Activated CD8-positive, alpha-beta memory T cell treated with anti-CD3 and anti-CD28 coated beads, Interleukin-2, amount 10 ng/mL, durations not matched to agents 7 days and 5 days (primary cell): Measurements from ENCODE around the gene KRT85. TPM values are rescaled to one million over a fixed set of nuclear protein-coding genes. Genes with fewer than 3 reads are reported as not detected.
"Not testable (repeated sequence)": the region's sequence is repeated elsewhere in the genome, so short reads cannot be mapped to it uniquely, and the experiment has no call there.

ENCODE experiments used
- ATAC-seq: fragments of 150-1000 bp; cut with Tn5 transposase; one replicate; pipeline ENCODE4 v1.10.0; 2021; ENCODE audit warnings: moderate library complexity
- CTCF ChIA-PET: fragments of 350-600 bp; sonication (Branson Sonifier 250); formaldehyde crosslinking; loops from one replicate; lab custom pipeline; 2021; ENCODE audit warnings: antibody characterized with exemption; lab: Charles Lee
- DNase-seq: peaks from one replicate; pipeline ENCODE4 v3.0.0-alpha.2; 2020
- H3K27ac Mint-ChIP-seq: one replicate; pipeline ENCODE4 v1.8.0; 2021; ENCODE audit warnings: mild to moderate bottlenecking, mixed read lengths
- H3K27me3 Mint-ChIP-seq: one replicate; pipeline ENCODE4 v1.8.0; 2021; ENCODE audit warnings: mixed read lengths
- H3K36me3 Mint-ChIP-seq: one replicate; pipeline ENCODE4 v1.8.0; 2021; ENCODE audit warnings: mild to moderate bottlenecking, mixed read lengths
- H3K4me1 Mint-ChIP-seq: one replicate; pipeline ENCODE4 v1.8.0; 2021; ENCODE audit warnings: mixed read lengths
- H3K4me3 Mint-ChIP-seq: one replicate; pipeline ENCODE4 v1.8.0; 2021; ENCODE audit warnings: mild to moderate bottlenecking, moderate library complexity, mixed read lengths
- H3K9me3 Mint-ChIP-seq: one replicate; pipeline ENCODE4 v1.8.0; 2022; ENCODE audit warnings: low read depth, mixed read lengths
- total RNA-seq, 2 experiments: library from RNA; stranded (reverse); gene quantifications; one replicate each; pipeline ENCODE4 v1.2.3, GENCODE V29; 2021

KRT85 gene
- total RNA-seq, 2 experiments from 2014 or later = not detected

GRCh38 chr12:52350021-52350620 lies 17.2 kb downstream of the KRT85 start:
- Mint-ChIP-seq H3K27me3 (peaks cover 48% of the 10 kb centered on the region), H3K4me3 (no peak overlapping the region)
- CTCF ChIA-PET = interaction anchor here (0.9 to 1.1 kb wide), 2 partner anchors 8 to 71 kb away, joined by 3 read pairs; no protein-coding TSS in a partner anchor

GRCh38 chr12:52349196-52349595 lies 18.1 kb downstream of the KRT85 start:
- ATAC-seq (no peak), DNase-seq (no peak)
- no peaks in the 10 kb centered on the region for H3K9me3 Mint-ChIP-seq
- H3K36me3 Mint-ChIP-seq = no peaks in the 10 kb centered on the region
- no peak overlapping the region for H3K4me3 Mint-ChIP-seq
- H3K27ac Mint-ChIP-seq = no peak overlapping the region
- peaks cover 44% of the 10 kb centered on the region for H3K27me3 Mint-ChIP-seq
- peaks cover 25% of the 10 kb centered on the region for H3K4me1 Mint-ChIP-seq
- CTCF ChIA-PET = interaction anchor here (0.9 kb wide), 2 partner anchors 9 to 13 kb away, joined by 3 to 4 read pairs; no protein-coding TSS in a partner anchor

More at GRCh38 chr12:52350021-52350620, 17.2 kb downstream of the KRT85 start:
- DNase-seq (no peak), ATAC-seq (no peak)
- H3K36me3 Mint-ChIP-seq = no peaks in the 10 kb centered on the region
- peaks cover 25% of the 10 kb centered on the region for H3K4me1 Mint-ChIP-seq
- no peaks in the 10 kb centered on the region for H3K9me3 Mint-ChIP-seq
- H3K27ac Mint-ChIP-seq = no peak overlapping the region

GRCh38 chr12:52347551-52348510 lies 19.4 kb downstream of the KRT85 start:
- Mint-ChIP-seq H3K27ac (no peak overlapping the region), H3K4me1 (peaks cover 20% of the 10 kb centered on the region), H3K9me3 (no peaks in the 10 kb centered on the region), H3K27me3 (peaks cover 43% of the 10 kb centered on the region), H3K36me3 (no peaks in the 10 kb centered on the region), H3K4me3 (no peak overlapping the region)
- CTCF ChIA-PET = no interaction called here
- ATAC-seq = no peak
- DNase-seq = no peak

GRCh38 chr12:52347016-52347415 lies 20.3 kb downstream of the KRT85 start:
- Mint-ChIP-seq H3K4me3 (no peak overlapping the region), H3K9me3 (no peaks in the 10 kb centered on the region), H3K27ac (no peak overlapping the region), H3K27me3 (peaks cover 43% of the 10 kb centered on the region), H3K4me1 (peaks cover 13% of the 10 kb centered on the region), H3K36me3 (no peaks in the 10 kb centered on the region)
- DNase-seq (no peak), ATAC-seq (no peak)
- CTCF ChIA-PET = interaction anchor here (1.4 kb wide), 1 partner anchor 12 kb away, joined by 5 read pairs; no protein-coding TSS in a partner anchor

- DNase-seq (no peak), ATAC-seq (no peak)
- Mint-ChIP-seq H3K4me1 (peaks cover 10% of the 10 kb centered on the region), H3K36me3 (no peaks in the 10 kb centered on the region), H3K27ac (no peak overlapping the region), H3K27me3 (peaks cover 44% of the 10 kb centered on the region), H3K9me3 (no peaks in the 10 kb centered on the region), H3K4me3 (no peak overlapping the region)
- CTCF ChIA-PET = interaction anchor here (1.4 kb wide), 1 partner anchor 12 kb away, joined by 5 read pairs; no protein-coding TSS in a partner anchor
Measured at GRCh38 chr12:52346593-52346992, 20.7 kb downstream of the KRT85 start.

GRCh38 chr12:52345041-52345440 lies 22.2 kb downstream of the KRT85 start:
- H3K9me3 Mint-ChIP-seq, H3K36me3 Mint-ChIP-seq, ATAC-seq, H3K4me3 Mint-ChIP-seq, H3K4me1 Mint-ChIP-seq, H3K27ac Mint-ChIP-seq, DNase-seq: not testable (repeated sequence)
- peaks cover 39% of the 10 kb centered on the region for H3K27me3 Mint-ChIP-seq
- CTCF ChIA-PET = interaction anchor here (1.0 to 1.6 kb wide), 3 partner anchors 17 to 533 kb away, joined by 3 to 4 read pairs (median 3); no protein-coding TSS in a partner anchor

- ATAC-seq (no peak), DNase-seq (no peak)
- H3K36me3 Mint-ChIP-seq = no peaks in the 10 kb centered on the region
- no peak overlapping the region for H3K27ac Mint-ChIP-seq
- CTCF ChIA-PET = interaction anchor here (0.6 to 1.6 kb wide), 3 partner anchors 14 to 534 kb away, joined by 3 to 4 read pairs (median 3); no protein-coding TSS in a partner anchor
- H3K9me3 Mint-ChIP-seq = no peaks in the 10 kb centered on the region
- peaks cover under 1% of the 10 kb centered on the region for H3K4me1 Mint-ChIP-seq
- peaks cover 38% of the 10 kb centered on the region for H3K27me3 Mint-ChIP-seq
- no peak overlapping the region for H3K4me3 Mint-ChIP-seq
Measured at GRCh38 chr12:52344111-52344510, 23.2 kb downstream of the KRT85 start.

GRCh38 chr12:52343550-52343949 lies 23.7 kb downstream of the KRT85 start:
- no peaks in the 10 kb centered on the region for H3K4me1 Mint-ChIP-seq
- CTCF ChIA-PET = interaction anchor here (0.6 to 1.6 kb wide), 2 partner anchors 15 to 318 kb away, joined by 3 to 4 read pairs; no protein-coding TSS in a partner anchor
- H3K27ac Mint-ChIP-seq = no peak overlapping the region
- no peaks in the 10 kb centered on the region for H3K9me3 Mint-ChIP-seq
- peaks cover 32% of the 10 kb centered on the region for H3K27me3 Mint-ChIP-seq
- no peak overlapping the region for H3K4me3 Mint-ChIP-seq
- H3K36me3 Mint-ChIP-seq = no peaks in the 10 kb centered on the region
- DNase-seq (no peak), ATAC-seq (no peak)

- CTCF ChIA-PET = no interaction called here
- no peak for DNase-seq
- H3K4me3 Mint-ChIP-seq = no peak overlapping the region
- no peak overlapping the region for H3K27ac Mint-ChIP-seq
- no peak for ATAC-seq
- H3K9me3 Mint-ChIP-seq = no peaks in the 10 kb centered on the region
- no peaks in the 10 kb centered on the region for H3K36me3 Mint-ChIP-seq
- H3K4me1 Mint-ChIP-seq = no peaks in the 10 kb centered on the region
- peaks cover 29% of the 10 kb centered on the region for H3K27me3 Mint-ChIP-seq
Measured at GRCh38 chr12:52342781-52343490, 24.3 kb downstream of the KRT85 start.

- Mint-ChIP-seq H3K9me3 (peaks cover 3% of the 10 kb centered on the region), H3K27me3 (peaks cover 31% of the 10 kb centered on the region), H3K27ac (no peak overlapping the region), H3K4me3 (no peak overlapping the region), H3K36me3 (peaks cover 3% of the 10 kb centered on the region), H3K4me1 (peaks cover 8% of the 10 kb centered on the region)
- CTCF ChIA-PET = interaction anchor here (1.4 kb wide), 1 partner anchor 225 kb away, joined by 4 read pairs; no protein-coding TSS in a partner anchor
- ATAC-seq (no peak), DNase-seq (no peak)
Measured at GRCh38 chr12:52341066-52341580, 26.2 kb downstream of the KRT85 start.

- peaks cover 30% of the 10 kb centered on the region for H3K27me3 Mint-ChIP-seq
- no peak overlapping the region for H3K27ac Mint-ChIP-seq
- peaks cover 8% of the 10 kb centered on the region for H3K4me1 Mint-ChIP-seq
- CTCF ChIA-PET = interaction anchor here (1.2 to 1.7 kb wide), 3 partner anchors 10 to 34 kb away, joined by 3 to 9 read pairs (median 6); no protein-coding TSS in a partner anchor
- DNase-seq = no peak
- no peak overlapping the region for H3K4me3 Mint-ChIP-seq
- H3K9me3 Mint-ChIP-seq = peaks cover 3% of the 10 kb centered on the region
- peaks cover 3% of the 10 kb centered on the region for H3K36me3 Mint-ChIP-seq
- ATAC-seq = no peak
Measured at GRCh38 chr12:52338241-52338960, 28.9 kb downstream of the KRT85 start.

GRCh38 chr12:52337054-52337453 lies 30.2 kb downstream of the KRT85 start:
- DNase-seq (no peak), ATAC-seq (no peak)
- Mint-ChIP-seq H3K9me3 (peaks cover 3% of the 10 kb centered on the region), H3K27me3 (peaks cover 25% of the 10 kb centered on the region), H3K36me3 (peaks cover 3% of the 10 kb centered on the region), H3K4me1 (peaks cover 8% of the 10 kb centered on the region), H3K4me3 (no peak overlapping the region), H3K27ac (no peak overlapping the region)
- CTCF ChIA-PET = interaction anchor here (0.9 to 1.7 kb wide), 4 partner anchors 9 to 24 kb away, joined by 3 to 9 read pairs (median 4); no protein-coding TSS in a partner anchor
